ENCODE data around the gene SLC2A11. TPM values are rescaled to one million over a fixed set of nuclear protein-coding genes. Genes with fewer than 3 reads are reported as not detected.

The SLC2A11 gene
- total RNA-seq, 4 donors from 2014 or later, result 2.4 to 19.0 (median 6.2) TPM

DNA sequence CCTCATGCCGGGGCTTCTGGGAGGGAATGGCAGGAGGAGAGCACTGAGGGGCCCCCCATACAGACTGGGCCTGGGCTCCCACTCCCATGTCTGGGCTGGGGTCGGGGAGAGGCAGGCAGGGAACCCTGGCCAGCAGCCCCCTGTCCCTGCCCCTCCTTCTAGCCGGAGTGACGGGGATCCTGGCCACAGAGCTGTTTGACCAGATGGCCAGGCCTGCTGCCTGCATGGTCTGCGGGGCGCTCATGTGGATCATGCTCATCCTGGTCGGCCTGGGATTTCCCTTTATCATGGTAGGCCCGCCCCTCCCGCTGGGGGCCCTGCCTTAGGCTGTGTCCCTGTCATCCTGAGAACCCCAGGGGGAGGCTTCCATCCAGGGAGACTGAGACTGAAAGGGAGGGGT is 26.5 kb downstream of the SLC2A11 start:
- TF ChIP-seq, protein P1, sequence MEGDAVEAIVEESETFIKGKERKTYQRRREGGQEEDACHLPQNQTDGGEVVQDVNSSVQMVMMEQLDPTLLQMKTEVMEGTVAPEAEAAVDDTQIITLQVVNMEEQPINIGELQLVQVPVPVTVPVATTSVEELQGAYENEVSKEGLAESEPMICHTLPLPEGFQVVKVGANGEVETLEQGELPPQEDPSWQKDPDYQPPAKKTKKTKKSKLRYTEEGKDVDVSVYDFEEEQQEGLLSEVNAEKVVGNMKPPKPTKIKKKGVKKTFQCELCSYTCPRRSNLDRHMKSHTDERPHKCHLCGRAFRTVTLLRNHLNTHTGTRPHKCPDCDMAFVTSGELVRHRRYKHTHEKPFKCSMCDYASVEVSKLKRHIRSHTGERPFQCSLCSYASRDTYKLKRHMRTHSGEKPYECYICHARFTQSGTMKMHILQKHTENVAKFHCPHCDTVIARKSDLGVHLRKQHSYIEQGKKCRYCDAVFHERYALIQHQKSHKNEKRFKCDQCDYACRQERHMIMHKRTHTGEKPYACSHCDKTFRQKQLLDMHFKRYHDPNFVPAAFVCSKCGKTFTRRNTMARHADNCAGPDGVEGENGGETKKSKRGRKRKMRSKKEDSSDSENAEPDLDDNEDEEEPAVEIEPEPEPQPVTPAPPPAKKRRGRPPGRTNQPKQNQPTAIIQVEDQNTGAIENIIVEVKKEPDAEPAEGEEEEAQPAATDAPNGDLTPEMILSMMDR (IDR thresholded peaks at IDR 0.05 in 4 of 5, conservative IDR thresholded peaks at IDR 0.05 in 1 of 5), result no peak
- no peak for TF ChIP-seq POLR2A (IDR thresholded peaks at IDR 0.05)
- no peaks in the 10 kb centered on the region for H3K9me3 ChIP-seq
- DNase-seq (no peak), ATAC-seq (no peak)
- no peaks in the 10 kb centered on the region for H3K36me3 ChIP-seq
- intact Hi-C loops (cut with DNase I; ENCODE audit: low total_unique reads), result no loop called here
- in situ Hi-C loops (cut with MboI; ENCODE audit: low sequenced_read_pairs in 4 of 4), result no loop called here
- no peak overlapping the region for H3K4me3 ChIP-seq
- no peak overlapping the region for H3K27ac ChIP-seq
- H3K4me1 ChIP-seq, result peaks cover 0 to 6% of the 10 kb centered on the region in 2 donors
- no peaks in the 10 kb centered on the region for H3K27me3 ChIP-seq

DNA sequence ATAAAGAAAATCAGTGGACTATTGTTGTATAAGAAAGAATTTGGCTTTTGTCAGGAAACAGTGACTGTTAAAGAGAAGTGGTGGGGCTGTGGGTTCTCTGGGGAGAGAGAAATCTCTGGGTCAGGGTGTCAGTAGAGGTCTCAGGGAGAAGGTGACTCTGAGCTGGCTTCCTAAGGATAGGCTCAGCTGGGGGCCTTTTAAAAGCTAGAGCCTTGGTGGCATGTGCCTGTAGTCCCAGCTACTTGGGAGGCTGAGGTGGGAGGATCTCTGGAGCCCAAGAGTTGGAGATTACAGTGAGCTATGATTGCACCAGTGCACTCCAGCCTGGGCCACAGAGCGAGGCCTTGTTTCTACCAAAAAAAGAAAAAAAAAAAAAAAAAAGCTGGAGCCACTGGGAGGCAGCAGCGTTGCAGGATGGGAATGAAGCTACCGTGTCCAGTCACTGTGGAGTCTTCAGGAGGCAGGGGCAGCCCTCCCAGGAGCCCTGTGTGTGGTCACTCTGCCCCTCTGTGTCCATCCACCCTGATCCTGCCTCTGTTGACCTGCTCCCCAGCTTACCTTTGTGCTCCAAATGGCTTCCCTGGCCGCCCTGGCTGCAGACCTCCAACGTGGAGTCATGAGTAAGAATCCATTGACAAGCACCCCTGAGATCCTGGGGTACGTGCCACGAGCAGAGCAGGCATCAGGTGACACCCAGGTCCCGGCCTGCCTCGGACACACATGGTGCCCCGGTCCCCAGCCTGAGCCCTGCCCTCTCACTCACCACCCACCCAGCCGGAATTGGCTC is 31.1 kb downstream of the SLC2A11 start:
- Histone ChIP-seq H3K4me1 (peaks cover 2 to 10% of the 10 kb centered on the region in 2 donors), H3K4me3 (no peak overlapping the region), H3K27ac (peak overlapping the region in 2 of 4 donors; percentile 34 to 65), H3K27me3 (no peaks in the 10 kb centered on the region), H3K36me3 (no peaks in the 10 kb centered on the region), H3K9me3 (no peaks in the 10 kb centered on the region)
- no peak for TF ChIP-seq POLR2A (IDR thresholded peaks at IDR 0.05)
- TF ChIP-seq, protein P1 (IDR thresholded peaks at IDR 0.05 in 4 of 5, conservative IDR thresholded peaks at IDR 0.05 in 1 of 5), result no peak
- intact Hi-C loops (cut with DNase I; ENCODE audit: low total_unique reads) (no loop called here), in situ Hi-C loops (cut with MboI; ENCODE audit: low sequenced_read_pairs in 4 of 4) (no loop called here)
- ATAC-seq (peak; percentile 16 to 28), DNase-seq (no peak)

DNA sequence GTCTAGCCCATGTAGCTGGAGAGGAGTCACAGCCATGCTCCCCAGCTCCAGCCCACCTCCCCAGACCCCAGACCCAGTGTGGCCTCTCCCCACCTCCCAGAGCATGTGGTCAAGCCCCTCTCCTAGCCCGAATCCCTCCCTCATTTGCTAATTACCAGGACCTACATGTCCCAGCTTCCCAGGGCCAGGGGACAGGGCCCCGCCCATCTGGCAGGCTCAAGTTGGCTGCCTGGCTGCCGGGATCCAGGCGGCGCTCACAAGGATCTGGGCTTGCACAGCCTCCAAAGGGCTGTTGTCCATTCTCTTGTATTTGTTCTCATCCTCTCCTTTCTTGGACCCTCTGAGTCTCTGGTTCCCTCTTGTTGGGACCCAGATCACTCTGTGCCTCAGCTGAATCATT is 31.9 kb downstream of the SLC2A11 start:
- Histone ChIP-seq H3K27ac (no peak overlapping the region), H3K36me3 (no peaks in the 10 kb centered on the region), H3K9me3 (no peaks in the 10 kb centered on the region), H3K27me3 (no peaks in the 10 kb centered on the region), H3K4me3 (no peak overlapping the region), H3K4me1 (peaks cover 7 to 10% of the 10 kb centered on the region in 2 donors)
- in situ Hi-C loops (cut with MboI; ENCODE audit: low sequenced_read_pairs in 4 of 4) (no loop called here), intact Hi-C loops (cut with DNase I; ENCODE audit: low total_unique reads) (loop anchor here (5.0 kb wide), 2 partner anchors 32 to 122 kb away; partner anchors contain the start of genes CHCHD10 and SLC2A11)
- DNase-seq (no peak), ATAC-seq (no peak)
- TF ChIP-seq POLR2A (IDR thresholded peaks at IDR 0.05), result no peak
- TF ChIP-seq, protein P1 (IDR thresholded peaks at IDR 0.05 in 4 of 5, conservative IDR thresholded peaks at IDR 0.05 in 1 of 5), result no peak

DNA sequence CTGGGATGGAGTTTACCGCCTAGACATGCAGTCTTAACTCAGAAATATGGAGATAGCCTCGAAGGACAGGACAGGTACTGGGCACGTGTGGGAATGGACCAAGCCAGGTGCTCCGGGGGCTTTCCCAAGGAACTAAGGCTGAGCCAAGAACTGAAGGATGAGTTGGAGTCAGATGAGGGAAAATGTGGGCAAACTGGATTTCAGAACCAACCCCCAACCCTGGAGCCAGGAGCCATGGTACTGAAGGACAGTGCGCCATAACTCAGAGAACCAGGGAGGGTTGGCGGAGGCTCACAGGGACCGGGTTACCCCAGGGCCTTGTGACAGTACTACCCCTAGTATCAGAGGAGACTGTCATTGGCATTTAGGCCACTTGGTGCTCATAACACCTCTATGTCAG is 34.1 kb downstream of the SLC2A11 start:
- no peak for ATAC-seq
- no peak overlapping the region for H3K27ac ChIP-seq
- in situ Hi-C loops (cut with MboI; ENCODE audit: low sequenced_read_pairs in 4 of 4) (no loop called here), intact Hi-C loops (cut with DNase I; ENCODE audit: low total_unique reads) (loop anchor here (5.0 kb wide), 2 partner anchors 34 to 124 kb away; partner anchors contain the start of genes CHCHD10 and SLC2A11)
- no peaks in the 10 kb centered on the region for H3K27me3 ChIP-seq
- H3K9me3 ChIP-seq, result no peaks in the 10 kb centered on the region
- peaks cover 0 to 8% of the 10 kb centered on the region in 2 donors for H3K36me3 ChIP-seq
- TF ChIP-seq, protein P1 (IDR thresholded peaks at IDR 0.05 in 4 of 5, conservative IDR thresholded peaks at IDR 0.05 in 1 of 5), result no peak
- no peak for TF ChIP-seq POLR2A (IDR thresholded peaks at IDR 0.05)
- DNase-seq, result no peak
- H3K4me1 ChIP-seq, result peaks cover 18 to 19% of the 10 kb centered on the region in 2 donors
- H3K4me3 ChIP-seq, result no peak overlapping the region
